Muscle layer of colon (tissue), 2 donors: ENCODE results near the gene IMMP2L.

ENCODE experiments used
- H3K27ac ChIP-seq: one replicate; pipeline ENCODE4 v1.7.0; 2013; ENCODE audit warnings: low read depth, mild to moderate bottlenecking, low read length, moderate library complexity
- H3K27me3 ChIP-seq, 2 donors: one replicate each; pipeline ENCODE4 v1.7.0; 2013; ENCODE audit warnings: low read length in 2 of 2, mild to moderate bottlenecking in 2 of 2; ENCODE audit not compliant: insufficient read depth in 2 of 2, control insufficient read depth in 1 of 2
- H3K36me3 ChIP-seq: one replicate; pipeline ENCODE4 v1.7.0; 2013; ENCODE audit warnings: mild to moderate bottlenecking, low read length; ENCODE audit not compliant: insufficient read depth
- H3K4me1 ChIP-seq: one replicate; pipeline ENCODE4 v1.7.0; 2013; ENCODE audit warnings: mild to moderate bottlenecking, low read length; ENCODE audit not compliant: insufficient read depth
- H3K4me3 ChIP-seq, 2 donors: one replicate each; pipeline ENCODE4 v1.7.0; 2013; ENCODE audit warnings: low read length in 2 of 2, low read depth in 1 of 2, mild to moderate bottlenecking in 1 of 2, moderate library complexity in 1 of 2
- H3K9ac ChIP-seq: one replicate; pipeline ENCODE4 v1.7.0; 2013; ENCODE audit warnings: low read length
- H3K9me3 ChIP-seq: one replicate; pipeline ENCODE4 v1.7.0; 2013; ENCODE audit warnings: mild to moderate bottlenecking, low read length
- donor health status: abdominal sarcoma.
- donor health status: Adenocarcinoma of cecum.

Gene IMMP2L

GRCh38 chr7:110835849-110836248 is 726.4 kb downstream of the IMMP2L start:
- Histone ChIP-seq H3K36me3 (no peaks in the 10 kb centered on the region), H3K9me3 (no peaks in the 10 kb centered on the region), H3K4me3 (no peak overlapping the region), H3K4me1 (peaks cover 7% of the 10 kb centered on the region), H3K27me3 (no peaks in the 10 kb centered on the region), H3K9ac (no peak overlapping the region), H3K27ac (no peak overlapping the region)

- Histone ChIP-seq H3K9me3 (no peaks in the 10 kb centered on the region), H3K27ac (no peak overlapping the region), H3K4me3 (no peak overlapping the region), H3K9ac (no peak overlapping the region), H3K4me1 (peaks cover 7% of the 10 kb centered on the region), H3K27me3 (no peaks in the 10 kb centered on the region), H3K36me3 (no peaks in the 10 kb centered on the region)
Observed at GRCh38 chr7:110835218-110835617, 727.1 kb downstream of the IMMP2L start.

GRCh38 chr7:110831419-110831818 is 730.9 kb downstream of the IMMP2L start:
- H3K9me3 ChIP-seq = no peaks in the 10 kb centered on the region
- H3K4me3 ChIP-seq = no peak overlapping the region
- H3K9ac ChIP-seq = no peak overlapping the region
- H3K27me3 ChIP-seq = no peaks in the 10 kb centered on the region
- H3K4me1 ChIP-seq = peaks cover 7% of the 10 kb centered on the region
- H3K27ac ChIP-seq = no peak overlapping the region
- no peaks in the 10 kb centered on the region for H3K36me3 ChIP-seq

- Histone ChIP-seq H3K4me1 (peaks cover 7% of the 10 kb centered on the region), H3K36me3 (no peaks in the 10 kb centered on the region), H3K27ac (no peak overlapping the region)
Observed at GRCh38 chr7:110830778-110831177, 731.5 kb downstream of the IMMP2L start.

GRCh38 chr7:110827936-110828335 is 734.4 kb downstream of the IMMP2L start:
- Histone ChIP-seq H3K4me1 (no peaks in the 10 kb centered on the region), H3K9me3 (no peaks in the 10 kb centered on the region), H3K4me3 (no peak overlapping the region), H3K27ac (no peak overlapping the region), H3K36me3 (no peaks in the 10 kb centered on the region), H3K9ac (no peak overlapping the region), H3K27me3 (no peaks in the 10 kb centered on the region)

More at GRCh38 chr7:110830778-110831177, 731.5 kb downstream of the IMMP2L start:
- no peaks in the 10 kb centered on the region for H3K27me3 ChIP-seq
- no peaks in the 10 kb centered on the region for H3K9me3 ChIP-seq
- no peak overlapping the region for H3K4me3 ChIP-seq
- H3K9ac ChIP-seq = no peak overlapping the region

- H3K27me3 ChIP-seq = no peaks in the 10 kb centered on the region
Observed at GRCh38 chr7:110827287-110827855, 734.9 kb downstream of the IMMP2L start.

GRCh38 chr7:110813986-110814385 is 748.3 kb downstream of the IMMP2L start:
- no peak overlapping the region for H3K4me3 ChIP-seq
- no peak overlapping the region for H3K27ac ChIP-seq
- no peaks in the 10 kb centered on the region for H3K4me1 ChIP-seq
- no peaks in the 10 kb centered on the region for H3K36me3 ChIP-seq
- H3K27me3 ChIP-seq = no peaks in the 10 kb centered on the region
- no peaks in the 10 kb centered on the region for H3K9me3 ChIP-seq
- H3K9ac ChIP-seq = no peak overlapping the region

More at GRCh38 chr7:110827287-110827855, 734.9 kb downstream of the IMMP2L start:
- Histone ChIP-seq H3K4me3 (no peak overlapping the region), H3K27ac (no peak overlapping the region), H3K9me3 (no peaks in the 10 kb centered on the region), H3K9ac (no peak overlapping the region), H3K4me1 (no peaks in the 10 kb centered on the region), H3K36me3 (no peaks in the 10 kb centered on the region)

GRCh38 chr7:110809832-110810231 is 752.5 kb downstream of the IMMP2L start:
- Histone ChIP-seq H3K4me1 (no peaks in the 10 kb centered on the region), H3K9ac (no peak overlapping the region), H3K27ac (no peak overlapping the region), H3K4me3 (no peak overlapping the region), H3K9me3 (no peaks in the 10 kb centered on the region), H3K36me3 (no peaks in the 10 kb centered on the region), H3K27me3 (no peaks in the 10 kb centered on the region)

- Histone ChIP-seq H3K9ac (no peak overlapping the region), H3K27ac (no peak overlapping the region), H3K4me3 (no peak overlapping the region), H3K4me1 (no peaks in the 10 kb centered on the region), H3K27me3 (no peaks in the 10 kb centered on the region), H3K9me3 (no peaks in the 10 kb centered on the region), H3K36me3 (no peaks in the 10 kb centered on the region)
Observed at GRCh38 chr7:110808361-110808760, 753.9 kb downstream of the IMMP2L start.

- no peaks in the 10 kb centered on the region for H3K27me3 ChIP-seq
- H3K4me3 ChIP-seq = no peak overlapping the region
- no peak overlapping the region for H3K9ac ChIP-seq
- H3K36me3 ChIP-seq = no peaks in the 10 kb centered on the region
- H3K9me3 ChIP-seq = no peaks in the 10 kb centered on the region
- no peak overlapping the region for H3K27ac ChIP-seq
- H3K4me1 ChIP-seq = no peaks in the 10 kb centered on the region
Observed at GRCh38 chr7:110804501-110804900, 757.8 kb downstream of the IMMP2L start.

GRCh38 chr7:110803602-110804143 is 758.6 kb downstream of the IMMP2L start:
- H3K4me1 ChIP-seq = no peaks in the 10 kb centered on the region
- H3K4me3 ChIP-seq = no peak overlapping the region
- no peaks in the 10 kb centered on the region for H3K27me3 ChIP-seq
- no peak overlapping the region for H3K9ac ChIP-seq
- no peaks in the 10 kb centered on the region for H3K36me3 ChIP-seq
- H3K27ac ChIP-seq = no peak overlapping the region
- no peaks in the 10 kb centered on the region for H3K9me3 ChIP-seq

GRCh38 chr7:110801502-110801901 is 760.8 kb downstream of the IMMP2L start:
- Histone ChIP-seq H3K9me3 (no peaks in the 10 kb centered on the region), H3K4me1 (no peaks in the 10 kb centered on the region), H3K27me3 (no peaks in the 10 kb centered on the region), H3K4me3 (no peak overlapping the region), H3K27ac (no peak overlapping the region), H3K9ac (no peak overlapping the region), H3K36me3 (no peaks in the 10 kb centered on the region)
